Mesothelial cell of epicardium (in vitro differentiated cells): ENCODE results near the gene GOLGA8A. TPM values are rescaled to one million over a fixed set of nuclear protein-coding genes. Genes with fewer than 3 reads are reported as not detected.
"Not testable (repeated sequence)": the region's sequence is repeated elsewhere in the genome, so short reads cannot be mapped to it uniquely, and the experiment has no call there.

Experiments
- DNase-seq, 2 experiments: peaks; one replicate each; pipeline ENCODE4 v3.0.0; 2021; ENCODE audit warnings: low spot score in 2 of 2; ENCODE audit not compliant: unreplicated experiment in 2 of 2
- H3K27ac Mint-ChIP-seq: 2 replicates; pipeline ENCODE4 v1.8.0; 2021; ENCODE audit warnings: mixed read lengths
- H3K27me3 Mint-ChIP-seq: 2 replicates; pipeline ENCODE4 v1.8.0; 2021; ENCODE audit warnings: low read depth, mixed read lengths
- H3K36me3 Mint-ChIP-seq: 2 replicates; pipeline ENCODE4 v1.8.0; 2021; ENCODE audit warnings: mixed read lengths
- H3K4me1 Mint-ChIP-seq: 2 replicates; pipeline ENCODE4 v1.8.0; 2021; ENCODE audit warnings: mixed read lengths
- H3K4me3 Mint-ChIP-seq: 2 replicates; pipeline ENCODE4 v1.8.0; 2021; ENCODE audit warnings: mild to moderate bottlenecking, moderate library complexity, mixed read lengths
- H3K9me3 Mint-ChIP-seq: 2 replicates; pipeline ENCODE4 v1.8.0; 2021; ENCODE audit warnings: mixed read lengths
- CTCF ChIP-seq: fragments of 200-600 bp; sonication (generic); IDR thresholded peaks from one replicate; pipeline ENCODE4 v1.5.0; 2021; ENCODE audit warnings: antibody characterized with exemption; ENCODE audit not compliant: unreplicated experiment
- total RNA-seq: library from RNA; stranded (reverse); gene quantifications from 3 replicates; pipeline ENCODE4 v1.2.1, GENCODE V29; 2021

Gene GOLGA8A
- total RNA-seq, 1 donor from 2014 or later = 396 TPM

GRCh38 chr15:34439878-34440277 lies 2.3 kb upstream of the GOLGA8A start:
- peaks cover 14% of the 10 kb centered on the region for H3K4me1 Mint-ChIP-seq

GRCh38 chr15:34436956-34437442 lies 609 bp downstream of the GOLGA8A start:
- Mint-ChIP-seq H3K27me3 (peaks cover 14% of the 10 kb centered on the region), H3K27ac (no peak overlapping the region), H3K36me3 (peaks cover 16% of the 10 kb centered on the region), H3K4me1 (peaks cover 14% of the 10 kb centered on the region), H3K9me3 (no peaks in the 10 kb centered on the region), H3K4me3 (peak overlapping the region; percentile 80)
- peak in 1 of 2 experiments; percentile 66 for DNase-seq
- TF ChIP-seq CTCF = no peak

More at GRCh38 chr15:34439878-34440277, 2.3 kb upstream of the GOLGA8A start:
- Mint-ChIP-seq H3K9me3 (no peaks in the 10 kb centered on the region), H3K27me3 (peaks cover 40% of the 10 kb centered on the region), H3K4me3 (no peak overlapping the region), H3K27ac (no peak overlapping the region), H3K36me3 (peaks cover under 1% of the 10 kb centered on the region)
- no peak for TF ChIP-seq CTCF
- no peak for DNase-seq

GRCh38 chr15:34436126-34436955 lies 1.3 kb downstream of the GOLGA8A start:
- Mint-ChIP-seq H3K27me3 (peaks cover 10% of the 10 kb centered on the region), H3K9me3 (no peaks in the 10 kb centered on the region), H3K27ac (peak overlapping the region; percentile 43), H3K4me1 (peaks cover 14% of the 10 kb centered on the region), H3K36me3 (peaks cover 18% of the 10 kb centered on the region), H3K4me3 (peak overlapping the region; percentile 80)
- no peak for TF ChIP-seq CTCF
- no peak for DNase-seq

- peaks cover 7% of the 10 kb centered on the region for H3K27me3 Mint-ChIP-seq
- H3K27ac Mint-ChIP-seq = no peak overlapping the region
- DNase-seq = no peak
- H3K36me3 Mint-ChIP-seq = peaks cover 20% of the 10 kb centered on the region
- TF ChIP-seq CTCF = no peak
- H3K9me3 Mint-ChIP-seq = no peaks in the 10 kb centered on the region
- peak overlapping the region; percentile 80 for H3K4me3 Mint-ChIP-seq
- peaks cover 14% of the 10 kb centered on the region for H3K4me1 Mint-ChIP-seq
These were observed 1.9 kb downstream of the GOLGA8A start for GRCh38 chr15:34435658-34436057.

- Mint-ChIP-seq H3K4me1 (peaks cover 14% of the 10 kb centered on the region), H3K27ac (no peak overlapping the region)
These were observed 2.8 kb downstream of the GOLGA8A start for GRCh38 chr15:34434627-34435305.

GRCh38 chr15:34433956-34434626 lies 3.5 kb downstream of the GOLGA8A start:
- H3K27ac Mint-ChIP-seq, H3K9me3 Mint-ChIP-seq, H3K4me3 Mint-ChIP-seq, H3K27me3 Mint-ChIP-seq, DNase-seq: not testable (repeated sequence)
- Mint-ChIP-seq H3K36me3 (peaks cover 21% of the 10 kb centered on the region), H3K4me1 (peaks cover 14% of the 10 kb centered on the region)

More at GRCh38 chr15:34434627-34435305, 2.8 kb downstream of the GOLGA8A start:
- H3K4me3 Mint-ChIP-seq = no peak overlapping the region
- no peak for DNase-seq
- H3K9me3 Mint-ChIP-seq = no peaks in the 10 kb centered on the region
- H3K27me3 Mint-ChIP-seq = peaks cover 4% of the 10 kb centered on the region
- H3K36me3 Mint-ChIP-seq = peaks cover 21% of the 10 kb centered on the region
- TF ChIP-seq CTCF = no peak

- H3K4me3 Mint-ChIP-seq, H3K9me3 Mint-ChIP-seq, H3K4me1 Mint-ChIP-seq, DNase-seq, H3K27me3 Mint-ChIP-seq, H3K27ac Mint-ChIP-seq: not testable (repeated sequence)
- peaks cover 22% of the 10 kb centered on the region for H3K36me3 Mint-ChIP-seq
These were observed 7.0 kb downstream of the GOLGA8A start for GRCh38 chr15:34430642-34431041.

- DNase-seq = not testable (repeated sequence)
These were observed 14.1 kb downstream of the GOLGA8A start for GRCh38 chr15:34423425-34424090.

More at GRCh38 chr15:34423425-34424090, 14.1 kb downstream of the GOLGA8A start:
- not testable (repeated sequence) for H3K36me3 Mint-ChIP-seq, H3K27me3 Mint-ChIP-seq, H3K4me3 Mint-ChIP-seq, H3K27ac Mint-ChIP-seq, H3K4me1 Mint-ChIP-seq, H3K9me3 Mint-ChIP-seq
